ENCODE results near the gene COL20A1.
"Not testable (repeated sequence)": the region's sequence is repeated elsewhere in the genome, so short reads cannot be mapped to it uniquely, and the experiment has no call there.

The COL20A1 gene

GRCh38 chr20:63369724-63370617 lies 77.0 kb downstream of the COL20A1 start:
- FAIRE-seq (no peak), DNase-seq (ENCODE audit: insufficient read length, low spot score) (no peak)

GRCh38 chr20:63370618-63371187 lies 77.7 kb downstream of the COL20A1 start:
- FAIRE-seq (no peak), DNase-seq (ENCODE audit: insufficient read length, low spot score) (no peak)

- FAIRE-seq: no peak
- DNase-seq (ENCODE audit: insufficient read length, low spot score): no peak
These were observed 78.4 kb downstream of the COL20A1 start for GRCh38 chr20:63371291-63371865.

GRCh38 chr20:63372971-63373885 lies 80.2 kb downstream of the COL20A1 start:
- no peak for FAIRE-seq
- DNase-seq (ENCODE audit: insufficient read length, low spot score): no peak

GRCh38 chr20:63373996-63374395 lies 81.0 kb downstream of the COL20A1 start:
- no peak for DNase-seq (ENCODE audit: insufficient read length, low spot score)
- no peak for FAIRE-seq

- DNase-seq (ENCODE audit: insufficient read length, low spot score): no peak
- no peak for FAIRE-seq
These were observed 81.5 kb downstream of the COL20A1 start for GRCh38 chr20:63374504-63374903.

GRCh38 chr20:63375438-63375837 lies 82.5 kb downstream of the COL20A1 start:
- FAIRE-seq (peak; percentile 86), DNase-seq (ENCODE audit: insufficient read length, low spot score) (no peak)

GRCh38 chr20:63376283-63377250 lies 83.6 kb downstream of the COL20A1 start:
- no peak for FAIRE-seq
- no peak for DNase-seq (ENCODE audit: insufficient read length, low spot score)

GRCh38 chr20:63377256-63377941 lies 84.4 kb downstream of the COL20A1 start:
- DNase-seq (ENCODE audit: insufficient read length, low spot score): no peak

GRCh38 chr20:63377951-63378381 lies 85.0 kb downstream of the COL20A1 start:
- FAIRE-seq (no peak), DNase-seq (ENCODE audit: insufficient read length, low spot score) (no peak)

More at GRCh38 chr20:63377256-63377941, 84.4 kb downstream of the COL20A1 start:
- peak; percentile 52 for FAIRE-seq

- FAIRE-seq: peak; percentile 60
These were observed 85.6 kb downstream of the COL20A1 start for GRCh38 chr20:63378626-63379025.

GRCh38 chr20:63379296-63379695 lies 86.3 kb downstream of the COL20A1 start:
- DNase-seq (ENCODE audit: insufficient read length, low spot score) (no peak), FAIRE-seq (no peak)

More at GRCh38 chr20:63378626-63379025, 85.6 kb downstream of the COL20A1 start:
- DNase-seq (ENCODE audit: insufficient read length, low spot score): no peak

- DNase-seq (ENCODE audit: insufficient read length, low spot score): not testable (repeated sequence)
- FAIRE-seq: peak; percentile 98
These were observed 86.9 kb downstream of the COL20A1 start for GRCh38 chr20:63379872-63380271.

GRCh38 chr20:63380346-63380870 lies 87.4 kb downstream of the COL20A1 start:
- FAIRE-seq (no peak), DNase-seq (ENCODE audit: insufficient read length, low spot score) (no peak)

GRCh38 chr20:63381781-63382431 lies 88.9 kb downstream of the COL20A1 start:
- DNase-seq (ENCODE audit: insufficient read length, low spot score) (peak; percentile 82), FAIRE-seq (peak; percentile 91)

GRCh38 chr20:63382551-63383300 lies 89.7 kb downstream of the COL20A1 start:
- no peak for DNase-seq (ENCODE audit: insufficient read length, low spot score)
- FAIRE-seq: peak; percentile 40

GRCh38 chr20:63383556-63383955 lies 90.6 kb downstream of the COL20A1 start:
- FAIRE-seq (peak; percentile 20), DNase-seq (ENCODE audit: insufficient read length, low spot score) (no peak)
